ENCODE data around the gene EPN1.
"Not testable (repeated sequence)": the region's sequence is repeated elsewhere in the genome, so short reads cannot be mapped to it uniquely, and the experiment has no call there.

Gene EPN1

GRCh38 chr19:55738302-55738701 is 63.3 kb downstream of the EPN1 start, which contains the start of gene NLRP9:
NLRP9 (minus strand) TSS chr19:55738402; CDS start chr19:55738374, 28 bp downstream.
- DNase-seq: no peak

DNA sequence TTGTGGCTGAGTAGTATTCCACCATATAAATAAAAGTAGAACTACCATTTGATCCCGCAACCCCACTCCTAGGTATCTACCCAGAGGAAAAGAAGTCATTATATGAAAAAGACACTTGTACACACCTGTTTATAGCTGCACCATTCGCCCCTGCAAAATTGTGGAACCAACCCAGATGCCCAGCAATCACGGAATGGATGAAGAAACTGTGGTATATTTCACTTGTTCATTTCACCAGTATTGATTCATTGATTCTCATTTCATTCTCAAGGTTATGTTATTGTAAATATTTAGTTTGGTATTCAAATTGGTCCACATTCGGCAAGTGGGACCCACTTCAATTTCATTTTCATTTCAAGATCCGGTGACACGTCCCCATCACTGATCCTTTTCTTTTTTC is 75.7 kb downstream of the EPN1 start:
- DNase-seq: no peak

GRCh38 chr19:55753401-55753800 is 78.4 kb downstream of the EPN1 start:
- DNase-seq: no peak

GRCh38 chr19:55756808-55757207 is 81.8 kb downstream of the EPN1 start:
- not testable (repeated sequence) for DNase-seq

DNA sequence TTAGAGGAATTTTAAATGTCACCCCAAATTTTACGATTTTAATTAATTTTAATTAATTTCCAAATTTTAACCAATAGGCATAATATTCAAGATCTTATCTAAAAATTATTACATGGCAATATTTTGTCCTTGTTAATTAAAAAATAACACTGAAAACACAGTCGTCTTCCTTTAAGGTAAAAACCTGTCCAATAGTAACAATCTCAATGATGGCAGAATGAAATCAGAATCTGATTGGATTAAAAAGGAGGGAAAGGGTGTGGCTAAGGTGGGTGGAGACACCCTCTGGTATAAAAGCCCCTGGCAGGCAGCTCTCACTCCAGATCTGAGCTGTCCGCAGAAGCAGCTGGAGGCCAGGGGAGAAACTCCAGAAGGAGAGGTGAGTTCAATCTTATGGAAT is 83.8 kb downstream of the EPN1 start, which contains the start of gene RFPL4A:
Gene RFPL4A, plus strand, starts transcription at position 301 of the 400 bp plus-strand sequence. CDS start 2,704 bp downstream, outside the sequence.
- DNase-seq: not testable (repeated sequence)

All from suppressor macrophage treated with lipopolysaccharide for 1 hour (primary cell).